HG02884 (cell line): Measurements from ENCODE around the gene CDC73.
"Not testable (repeated sequence)": the region's sequence is repeated elsewhere in the genome, so short reads cannot be mapped to it uniquely, and the experiment has no call there.

Experiments used
- ATAC-seq: cut with Tn5 transposase; IDR thresholded peaks from one replicate; pipeline ENCODE4 v1.9.1; 2021; ENCODE audit warnings: mild to moderate bottlenecking, moderate library complexity; ENCODE audit not compliant: unreplicated experiment

Gene CDC73

GRCh38 chr1:193219391-193219790 is 97.6 kb downstream of the CDC73 start:
- no peak for ATAC-seq

DNA sequence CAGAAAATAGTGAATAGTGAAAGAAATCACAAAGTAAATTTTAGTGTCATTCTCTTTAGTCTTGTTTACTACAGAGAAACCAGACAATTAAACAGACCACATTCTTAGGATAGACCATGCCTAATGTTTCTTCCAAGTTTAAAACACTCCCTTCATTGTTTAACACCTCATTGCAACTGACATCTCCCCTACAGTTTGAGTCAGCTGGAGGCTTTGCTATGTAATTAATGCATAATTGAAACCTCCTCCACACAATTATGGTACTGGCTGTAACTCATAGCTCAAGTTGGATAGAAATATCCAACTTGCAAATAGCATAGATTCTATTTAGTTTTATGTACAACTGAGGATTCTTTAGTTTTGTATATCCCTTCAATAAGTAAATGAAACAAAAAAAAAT is 99.8 kb downstream of the CDC73 start:
- no peak for ATAC-seq

- no peak for ATAC-seq
Measured at GRCh38 chr1:193222056-193222615, 100.3 kb downstream of the CDC73 start.

DNA sequence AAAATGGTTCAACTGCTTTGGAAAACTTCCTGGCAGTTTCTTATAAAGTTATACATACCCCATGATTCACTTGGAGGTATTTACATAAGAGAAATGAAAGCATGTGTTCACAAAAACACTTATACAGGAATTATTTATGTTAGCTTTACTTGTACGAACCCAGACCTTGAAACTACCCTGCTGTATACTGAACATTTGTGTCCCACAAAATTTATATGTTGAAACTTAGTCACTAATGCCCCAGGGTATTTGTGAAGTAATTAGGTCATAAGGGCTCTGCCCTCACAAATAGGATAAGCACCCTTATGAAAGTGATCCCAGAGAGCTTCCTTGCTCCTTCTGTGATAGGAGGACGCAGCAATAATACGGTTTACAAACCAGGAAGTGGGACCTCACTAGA is 107.3 kb downstream of the CDC73 start:
- ATAC-seq, result no peak

- ATAC-seq, result not testable (repeated sequence)
Measured at GRCh38 chr1:193231146-193231545, 109.3 kb downstream of the CDC73 start.

DNA sequence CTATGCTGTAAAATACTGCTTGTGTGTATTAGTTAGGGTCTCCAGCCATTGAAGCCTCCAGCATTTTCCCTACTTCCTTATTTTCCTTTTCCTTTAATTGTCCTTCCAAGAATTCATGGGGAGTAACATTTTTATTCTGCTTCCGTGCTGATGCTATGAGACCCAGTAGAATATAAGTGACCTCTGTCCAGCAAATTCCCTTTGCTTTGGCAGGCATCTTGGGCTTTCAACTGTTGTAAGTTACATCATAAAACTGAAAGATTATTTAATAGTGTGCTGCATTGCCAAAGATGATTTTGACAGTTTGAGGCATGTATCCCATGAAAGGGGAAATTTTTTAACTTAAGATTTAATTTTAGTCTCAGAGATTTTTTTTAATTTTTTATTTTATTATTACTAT is 112.7 kb downstream of the CDC73 start:
- ATAC-seq, result no peak

- ATAC-seq, result no peak
Measured at GRCh38 chr1:193237381-193237978, 115.6 kb downstream of the CDC73 start.

- no peak for ATAC-seq
Measured at GRCh38 chr1:193240609-193241008, 118.8 kb downstream of the CDC73 start.

DNA sequence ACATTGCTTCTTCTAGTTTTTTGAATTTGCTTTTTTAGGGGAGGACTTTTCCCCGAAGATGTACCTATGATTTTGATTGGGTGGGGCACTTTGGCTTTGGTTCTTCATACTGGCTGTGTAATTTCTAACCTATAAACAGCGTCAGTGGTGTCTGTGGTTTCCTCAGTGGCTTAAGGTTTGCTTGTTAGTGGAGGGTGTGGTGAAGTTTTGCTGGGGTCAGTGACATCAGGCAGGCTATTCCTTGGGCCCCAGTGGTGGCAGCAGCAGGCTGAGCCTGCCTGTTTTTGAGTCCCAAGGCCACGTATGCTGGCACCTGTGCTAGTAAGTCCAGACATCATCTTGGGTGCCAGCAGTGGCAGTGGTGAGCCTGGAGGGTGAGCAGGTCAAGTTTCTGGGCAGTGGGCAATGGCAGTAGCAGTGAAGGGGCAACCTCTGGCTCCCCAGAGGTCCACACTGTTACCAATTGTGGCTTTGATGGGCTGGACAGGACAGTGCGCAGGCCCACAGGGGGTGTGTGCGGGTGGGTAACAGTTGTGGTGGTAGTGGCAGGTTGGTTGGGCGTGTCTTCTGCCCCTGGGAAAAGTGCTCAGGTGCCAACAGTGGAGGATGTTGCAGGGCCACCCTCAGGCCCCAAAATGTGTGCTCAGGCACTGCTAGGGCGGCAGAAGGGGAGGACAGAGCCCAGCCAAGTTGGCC is 119.4 kb downstream of the CDC73 start:
- no peak for ATAC-seq

DNA sequence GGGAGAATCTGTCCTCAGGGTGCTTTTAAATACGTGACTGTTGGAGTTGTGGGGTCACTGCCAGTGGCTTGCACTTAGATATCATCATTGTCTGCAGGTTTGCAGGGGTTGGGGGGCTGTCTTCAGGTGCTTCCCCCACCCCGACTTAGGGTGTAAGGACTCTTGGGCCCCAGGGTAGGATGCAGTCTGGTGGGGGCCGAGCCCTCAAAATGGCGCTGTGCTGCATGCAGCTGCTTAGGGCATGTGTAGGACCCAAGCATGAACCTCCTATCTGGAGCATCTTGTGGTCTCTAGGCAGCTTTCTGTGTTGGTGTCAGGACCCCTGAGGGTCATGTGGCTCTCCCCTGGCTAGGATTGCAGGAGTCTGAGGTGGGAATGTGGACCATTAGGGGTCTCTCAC is 120.2 kb downstream of the CDC73 start:
- no peak for ATAC-seq

- no peak for ATAC-seq
Measured at GRCh38 chr1:193249187-193249586, 127.4 kb downstream of the CDC73 start.

DNA sequence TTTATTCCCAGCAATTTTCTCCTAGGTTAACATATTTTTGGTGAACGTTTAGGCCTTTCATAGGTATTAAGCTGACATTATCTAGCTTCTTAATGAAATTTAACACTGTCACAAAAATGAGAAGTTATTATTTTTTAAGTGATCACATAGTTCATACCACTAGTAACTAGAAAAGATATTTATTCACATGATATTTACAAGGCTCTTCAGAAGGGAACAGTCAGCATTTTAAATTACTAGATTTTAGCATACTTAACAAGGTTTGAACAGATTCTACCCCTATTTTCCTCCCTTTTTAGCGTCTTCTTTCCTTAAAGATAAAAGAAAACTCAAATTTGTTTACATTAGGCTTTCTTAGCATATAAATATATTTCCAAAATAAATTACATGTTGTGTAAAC is 130.1 kb downstream of the CDC73 start:
- no peak for ATAC-seq

DNA sequence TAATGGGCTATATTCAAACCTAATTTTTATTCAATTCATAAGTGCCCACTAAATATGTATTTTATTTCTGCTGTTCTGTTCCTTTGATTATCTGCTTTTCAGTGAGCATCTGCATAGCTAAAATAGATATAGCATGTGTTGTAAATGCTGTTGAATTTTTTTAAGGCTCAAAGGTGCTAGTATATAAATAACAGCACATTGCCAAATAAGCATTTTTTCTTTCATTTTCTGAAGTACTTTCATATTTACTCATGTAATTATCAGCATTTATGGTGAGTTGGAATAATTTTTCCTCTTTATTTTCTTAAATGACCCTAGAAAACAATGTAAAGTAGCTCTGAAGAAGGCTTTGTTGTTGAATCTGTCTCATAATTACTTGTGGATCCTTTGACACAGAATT is 134.2 kb downstream of the CDC73 start:
- ATAC-seq, result no peak

DNA sequence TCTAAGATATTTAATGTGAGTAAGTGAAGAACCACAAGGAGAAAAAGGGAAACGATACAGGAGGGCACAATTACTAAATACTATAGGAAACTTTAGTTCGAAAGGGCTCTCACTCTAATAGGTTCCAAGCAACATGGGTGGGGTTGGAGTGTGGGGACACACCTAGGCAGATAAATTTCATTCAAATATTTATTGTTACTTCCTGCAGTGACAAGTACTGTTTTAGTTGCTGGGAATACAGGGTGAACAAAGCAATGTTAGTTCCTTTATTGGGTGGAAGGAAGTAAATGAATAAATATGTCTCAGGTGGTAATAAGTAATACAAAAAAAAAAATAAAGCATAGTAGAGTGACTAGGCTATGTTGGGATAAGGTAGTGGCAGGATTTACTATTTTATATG is 137.8 kb downstream of the CDC73 start:
- ATAC-seq, result no peak

- no peak for ATAC-seq
Measured at GRCh38 chr1:193260056-193260745, 138.4 kb downstream of the CDC73 start.

DNA sequence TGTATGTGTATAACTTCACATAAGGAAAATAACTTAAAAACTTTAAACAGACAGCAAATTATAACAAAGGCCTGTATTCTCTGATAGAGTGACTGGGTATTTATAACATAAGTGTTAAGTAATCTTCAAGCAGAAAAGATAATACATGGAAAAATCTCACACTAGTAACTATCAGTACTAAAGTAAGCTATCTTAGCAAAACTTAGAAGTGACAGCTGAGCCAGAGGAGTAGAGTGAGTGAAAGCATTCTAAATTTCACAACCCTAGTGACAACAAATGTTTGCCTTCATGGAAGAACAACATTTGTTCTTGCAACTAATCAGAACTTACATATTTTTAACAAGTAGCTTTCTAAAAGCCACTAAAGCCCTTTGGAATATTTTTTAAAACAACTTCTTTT is 139.1 kb downstream of the CDC73 start:
- no peak for ATAC-seq

- ATAC-seq, result no peak
Measured at GRCh38 chr1:193262661-193263060, 140.8 kb downstream of the CDC73 start.

DNA sequence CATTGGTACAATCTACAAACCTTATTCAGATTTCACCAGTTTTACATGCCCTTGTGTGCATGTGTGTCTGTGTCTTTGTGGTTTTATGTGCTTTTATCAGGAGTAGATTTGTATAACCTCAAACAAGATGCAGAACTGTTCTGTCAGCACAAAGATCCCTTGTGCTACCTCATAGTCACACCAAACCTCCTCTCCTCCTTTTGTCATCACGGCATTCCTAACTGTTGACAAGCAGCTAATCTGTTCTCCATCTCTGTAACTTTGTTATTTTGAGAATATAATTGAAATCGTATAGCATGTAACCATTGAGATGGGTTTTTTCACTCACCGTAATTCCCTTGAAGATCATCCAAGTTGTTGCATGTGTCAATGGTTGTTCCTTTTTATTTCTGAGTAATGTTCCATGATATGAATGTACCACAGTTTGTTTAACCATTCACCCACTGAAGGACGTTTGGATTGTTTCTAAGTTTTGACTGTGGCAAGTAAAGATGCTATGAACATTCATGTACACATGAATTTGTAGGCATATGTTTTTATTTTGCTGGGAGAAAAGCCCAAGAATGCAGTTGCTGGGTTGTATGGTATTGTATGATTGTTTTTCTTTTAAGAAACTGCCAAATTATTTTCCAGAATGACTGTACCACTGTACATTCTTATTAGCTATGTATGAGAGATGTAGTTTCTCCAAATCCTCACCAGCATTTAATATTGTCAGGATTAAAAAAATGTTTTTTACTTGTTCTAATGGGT is 142.7 kb downstream of the CDC73 start:
- no peak for ATAC-seq

DNA sequence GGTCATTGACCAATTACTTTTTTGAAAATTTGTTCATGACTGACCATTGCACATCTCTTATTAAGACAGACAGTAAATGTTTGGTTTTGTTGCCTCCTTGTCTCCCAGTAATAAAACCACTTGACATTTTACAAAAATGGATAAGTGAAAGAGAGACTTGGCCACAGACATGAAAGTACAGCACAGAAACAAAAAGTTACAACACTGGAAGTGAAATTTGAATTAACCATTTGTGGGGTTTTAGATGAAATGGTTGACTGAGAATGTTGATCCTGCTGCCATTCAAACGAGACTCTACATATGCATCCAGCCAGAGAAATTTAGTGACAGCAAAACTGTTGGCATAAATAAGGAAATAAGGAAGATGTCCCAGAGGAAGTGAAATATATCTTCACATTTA is 143.9 kb downstream of the CDC73 start:
- no peak for ATAC-seq

DNA sequence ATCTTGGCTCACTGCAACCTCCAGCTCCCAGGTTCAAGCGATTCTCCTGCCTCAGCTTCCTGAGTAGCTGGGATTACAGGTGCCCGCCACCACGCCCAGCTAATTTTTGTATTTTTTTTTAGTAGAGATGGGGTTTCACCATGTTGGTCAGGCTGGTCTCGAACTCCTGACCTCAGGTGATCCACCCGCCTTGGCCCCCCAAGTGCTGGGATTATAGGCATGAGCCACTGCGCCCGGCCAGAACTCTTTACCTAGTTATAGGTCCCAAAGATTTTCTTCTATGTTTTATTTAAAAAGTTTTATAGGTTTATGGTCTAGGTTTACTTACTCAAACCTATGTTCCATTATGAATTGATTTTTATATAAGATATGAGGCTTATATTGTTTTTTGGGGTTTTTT is 145.0 kb downstream of the CDC73 start:
- ATAC-seq, result not testable (repeated sequence)

- peak; percentile 93 for ATAC-seq
Measured at GRCh38 chr1:193270996-193271395, 149.2 kb downstream of the CDC73 start.
